Dedifferentiated amniotic fluid mesenchymal stem cell (primary cell): ENCODE data around the gene CNGA2.

Experiments used
- DNase-seq: peaks from one replicate; pipeline ENCODE4 v3.0.0-alpha.2; 2016; ENCODE audit errors: extremely low spot score

The CNGA2 gene

GRCh38 chrX:151712253-151712652, 22.3 kb upstream of the CNGA2 start:
- DNase-seq, result no peak

DNA sequence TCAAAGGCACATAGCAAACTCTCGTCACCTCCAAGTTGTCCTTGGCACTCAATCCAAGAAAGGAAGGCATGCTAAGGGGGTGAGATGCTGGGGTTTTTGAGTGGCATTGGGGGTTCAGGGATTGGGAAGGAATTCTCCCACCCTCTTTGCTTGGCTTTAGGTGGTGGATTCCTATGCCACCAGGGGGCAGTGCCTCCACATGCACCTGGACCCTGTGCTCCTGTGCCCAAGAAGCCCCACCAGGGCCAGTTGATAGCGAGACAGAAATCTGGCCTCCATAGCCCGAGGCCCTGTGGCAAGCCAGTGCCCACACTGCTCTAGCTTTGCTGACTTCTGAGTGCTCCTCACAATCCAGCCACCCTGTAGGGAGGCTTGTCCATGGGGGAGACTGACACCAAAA, 20.7 kb upstream of the CNGA2 start:
- no peak for DNase-seq

DNA sequence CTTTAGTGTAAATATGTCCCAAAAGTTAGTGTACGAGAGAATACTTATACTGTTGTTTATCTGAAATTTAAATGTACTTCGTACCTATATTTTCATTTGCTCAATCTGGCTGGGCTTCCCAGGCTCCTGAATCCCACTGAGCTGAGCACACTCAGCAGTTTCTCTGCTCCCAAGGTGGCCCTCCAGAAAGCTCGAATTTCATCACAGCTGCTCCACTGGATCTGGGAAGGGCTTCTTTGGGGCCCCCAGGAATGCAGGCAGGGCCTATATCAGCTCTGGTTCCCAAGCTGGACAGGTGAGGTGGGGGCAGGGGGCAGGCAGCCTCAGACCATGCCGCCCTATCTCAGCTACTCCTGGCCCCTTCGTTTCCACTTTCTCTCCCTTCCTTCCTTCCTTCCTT, 20.2 kb upstream of the CNGA2 start:
- DNase-seq, result no peak

- DNase-seq, result no peak
Observed at GRCh38 chrX:151715752-151716151, 18.8 kb upstream of the CNGA2 start, which contains the start of gene FATE1. Gene FATE1, plus strand, starts transcription at chrX:151716035. Its CDS starts 85 bp downstream, at chrX:151716120.

DNA sequence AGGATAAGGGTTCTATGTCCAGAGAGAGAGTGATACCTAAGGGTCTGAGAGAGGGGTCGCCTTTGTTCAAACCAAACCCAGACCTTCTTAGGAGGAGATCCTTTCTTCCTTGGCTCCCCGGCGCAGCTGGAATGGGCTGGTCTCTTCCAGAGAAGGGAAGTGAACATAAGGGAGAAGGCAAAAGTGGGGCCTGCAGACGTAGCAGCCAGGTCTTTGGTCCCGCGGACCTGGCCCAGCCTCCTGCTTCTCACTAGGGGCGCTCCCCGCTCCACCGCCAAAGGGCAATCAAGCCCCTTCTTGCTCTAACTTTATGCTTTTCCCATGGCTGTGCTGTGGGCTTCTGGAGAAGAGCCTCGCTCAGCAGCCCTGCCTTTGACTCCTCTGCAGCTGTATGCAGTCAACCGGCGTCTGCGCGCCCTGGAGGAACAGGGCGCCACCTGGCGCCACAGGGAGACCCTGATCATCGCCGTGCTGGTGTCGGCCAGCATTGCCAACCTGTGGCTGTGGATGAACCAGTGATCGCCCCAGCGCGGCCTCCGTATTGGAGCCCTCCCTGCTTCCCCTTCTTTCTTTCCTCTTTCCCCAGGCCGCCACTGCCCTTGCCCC, 12.2 kb upstream of the CNGA2 start:
- no peak for DNase-seq

GRCh38 chrX:151723156-151723760, 11.3 kb upstream of the CNGA2 start:
- no peak for DNase-seq

GRCh38 chrX:151724563-151725337, 9.8 kb upstream of the CNGA2 start:
- DNase-seq, result no peak

DNA sequence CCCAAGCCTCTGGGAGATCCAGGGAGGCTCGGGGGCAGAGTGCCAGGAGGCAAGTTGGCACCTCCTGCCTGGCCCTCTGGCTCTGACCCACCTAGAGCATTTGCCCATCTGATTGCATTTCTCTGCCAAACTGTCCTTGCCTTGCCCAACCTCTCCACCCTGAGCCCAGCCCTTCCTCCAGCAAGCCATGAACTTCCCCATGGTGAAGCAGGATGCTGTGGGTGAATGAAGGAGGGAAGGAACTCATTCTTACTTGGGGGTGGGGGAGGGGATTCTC, 9.3 kb upstream of the CNGA2 start:
- no peak for DNase-seq

DNA sequence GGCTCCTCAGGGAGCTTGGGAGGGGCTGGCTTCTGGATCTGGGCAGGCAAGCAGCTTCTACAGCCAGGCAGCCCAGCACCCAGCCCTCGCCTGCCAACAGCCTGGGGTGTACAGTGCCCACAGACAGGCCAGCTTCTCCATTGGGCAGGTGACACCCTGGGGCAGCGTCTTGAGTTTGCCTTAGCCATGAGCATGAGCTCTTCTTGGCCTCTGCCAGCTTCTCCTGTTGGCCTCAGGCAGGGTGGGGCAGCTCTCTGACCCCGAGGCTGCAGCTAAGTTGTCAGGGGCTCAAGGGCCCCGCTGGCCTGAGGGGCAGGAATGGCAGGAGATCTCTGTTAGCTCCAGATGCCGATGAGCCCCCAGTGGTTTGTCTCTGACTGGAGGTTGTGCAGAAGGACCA, 7.8 kb upstream of the CNGA2 start:
- DNase-seq, result no peak

DNA sequence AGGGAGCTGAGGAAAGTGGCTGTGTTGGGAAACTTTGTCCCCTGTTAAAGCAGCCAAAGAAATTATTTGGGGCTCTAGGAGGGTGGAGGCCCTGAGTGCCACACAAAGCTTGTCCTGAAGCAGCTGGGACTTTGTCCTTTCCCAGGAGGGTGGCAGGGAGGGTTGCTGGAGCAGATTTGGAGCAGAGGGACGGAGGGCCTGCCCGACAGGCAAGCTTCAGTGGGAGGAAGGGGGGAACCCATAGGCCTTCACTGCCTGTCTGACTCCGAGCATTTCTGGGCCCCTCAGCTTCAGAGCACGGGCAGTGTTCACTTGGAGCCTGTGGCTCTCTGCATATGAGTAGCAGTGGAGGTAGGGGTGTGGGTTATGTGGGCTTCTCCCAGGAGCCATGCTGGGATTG, 7.2 kb upstream of the CNGA2 start:
- DNase-seq, result no peak

DNA sequence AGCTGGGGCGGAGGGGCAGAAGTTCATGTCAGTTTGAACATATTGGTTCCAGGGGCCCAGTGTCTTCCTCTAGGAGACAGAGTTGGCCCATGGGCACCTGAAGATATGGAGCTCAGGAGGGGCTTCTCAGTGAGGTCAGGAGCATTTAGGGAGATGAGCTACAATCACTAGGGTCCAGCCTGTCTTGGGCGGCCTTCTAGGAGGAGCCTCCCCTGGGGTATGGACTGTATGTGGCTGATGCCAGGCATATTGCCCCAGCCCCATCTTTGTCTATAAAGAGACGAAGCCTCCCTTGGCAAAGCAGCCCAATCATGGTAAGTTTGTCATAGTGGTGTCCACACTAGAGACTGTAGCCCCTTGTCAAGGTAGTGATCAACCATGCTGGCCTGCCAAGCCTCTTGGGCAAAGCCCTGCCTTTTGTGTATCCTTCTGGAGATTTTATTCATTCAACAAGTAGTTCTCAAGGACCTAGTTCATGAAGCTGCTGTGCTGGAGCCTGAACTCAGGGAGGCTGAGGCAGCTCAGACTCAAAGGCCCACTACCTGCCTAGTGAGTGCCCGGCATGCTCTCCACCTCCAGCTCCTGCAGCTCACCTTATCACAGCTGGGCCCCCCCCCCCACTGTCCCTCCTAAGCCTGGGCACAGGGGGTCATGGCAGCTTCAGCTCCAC, 5.4 kb upstream of the CNGA2 start:
- no peak for DNase-seq

DNA sequence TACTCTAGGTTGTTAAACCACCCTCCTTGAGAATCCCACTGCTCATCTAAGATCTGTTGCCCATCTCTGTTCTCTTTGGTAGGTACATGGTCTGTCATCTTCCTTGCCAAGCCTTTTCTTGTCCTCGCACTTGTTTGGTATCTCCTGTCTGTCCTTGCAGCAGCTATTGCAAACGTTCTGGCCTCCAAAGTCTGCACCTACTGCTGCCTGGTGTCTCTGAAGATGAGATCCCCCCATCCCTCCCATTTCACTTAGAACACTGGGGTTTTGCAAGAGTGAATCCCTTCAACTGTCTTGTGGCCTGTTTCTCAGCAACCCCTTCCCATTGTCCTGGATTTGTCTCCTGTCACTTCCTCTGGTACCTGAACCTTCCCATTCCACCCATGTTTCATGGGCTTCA, 673 bp downstream of the CNGA2 start:
- DNase-seq, result no peak

GRCh38 chrX:151736685-151737084, 2.1 kb downstream of the CNGA2 start:
- no peak for DNase-seq

- DNase-seq, result no peak
Observed at GRCh38 chrX:151737494-151737893, 2.9 kb downstream of the CNGA2 start.

DNA sequence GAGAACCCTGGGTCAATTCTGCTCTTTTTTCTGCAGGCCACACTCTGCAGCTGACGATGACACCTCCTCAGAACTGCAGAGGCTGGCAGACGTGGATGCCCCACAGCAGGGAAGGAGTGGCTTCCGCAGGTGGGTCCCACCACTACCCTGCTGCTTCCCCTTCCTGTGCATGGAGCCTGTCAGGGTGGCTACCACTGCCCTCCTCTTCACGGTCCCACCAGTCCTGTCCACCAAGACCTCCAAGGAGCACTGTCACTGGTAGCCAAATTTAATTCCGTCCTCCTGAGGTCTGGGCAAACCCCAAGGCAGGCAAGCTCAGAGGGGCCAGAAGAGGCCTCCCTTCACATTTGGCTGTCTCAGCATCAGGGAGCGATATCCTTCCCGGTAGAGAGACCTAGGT, 4.2 kb downstream of the CNGA2 start:
- no peak for DNase-seq

GRCh38 chrX:151741606-151742005, 7.1 kb downstream of the CNGA2 start:
- no peak for DNase-seq

DNA sequence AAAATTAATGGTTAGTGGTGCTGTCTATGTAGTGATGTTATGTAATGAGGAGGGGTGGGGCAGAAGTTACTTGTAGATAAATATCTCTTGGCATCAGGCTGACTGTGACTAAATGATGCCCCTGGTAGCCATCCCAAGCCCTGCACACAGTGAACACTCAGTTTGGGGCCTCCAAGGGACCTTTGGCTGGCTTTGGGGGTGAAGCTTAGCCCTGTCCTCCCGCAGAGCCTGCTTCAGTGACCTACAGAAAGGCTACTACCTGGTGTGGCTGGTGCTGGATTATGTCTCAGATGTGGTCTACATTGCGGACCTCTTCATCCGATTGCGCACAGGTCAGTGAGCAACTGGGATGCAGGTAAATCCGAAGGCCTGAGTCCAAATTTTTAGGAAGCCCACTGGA, 7.8 kb downstream of the CNGA2 start:
- DNase-seq, result no peak

DNA sequence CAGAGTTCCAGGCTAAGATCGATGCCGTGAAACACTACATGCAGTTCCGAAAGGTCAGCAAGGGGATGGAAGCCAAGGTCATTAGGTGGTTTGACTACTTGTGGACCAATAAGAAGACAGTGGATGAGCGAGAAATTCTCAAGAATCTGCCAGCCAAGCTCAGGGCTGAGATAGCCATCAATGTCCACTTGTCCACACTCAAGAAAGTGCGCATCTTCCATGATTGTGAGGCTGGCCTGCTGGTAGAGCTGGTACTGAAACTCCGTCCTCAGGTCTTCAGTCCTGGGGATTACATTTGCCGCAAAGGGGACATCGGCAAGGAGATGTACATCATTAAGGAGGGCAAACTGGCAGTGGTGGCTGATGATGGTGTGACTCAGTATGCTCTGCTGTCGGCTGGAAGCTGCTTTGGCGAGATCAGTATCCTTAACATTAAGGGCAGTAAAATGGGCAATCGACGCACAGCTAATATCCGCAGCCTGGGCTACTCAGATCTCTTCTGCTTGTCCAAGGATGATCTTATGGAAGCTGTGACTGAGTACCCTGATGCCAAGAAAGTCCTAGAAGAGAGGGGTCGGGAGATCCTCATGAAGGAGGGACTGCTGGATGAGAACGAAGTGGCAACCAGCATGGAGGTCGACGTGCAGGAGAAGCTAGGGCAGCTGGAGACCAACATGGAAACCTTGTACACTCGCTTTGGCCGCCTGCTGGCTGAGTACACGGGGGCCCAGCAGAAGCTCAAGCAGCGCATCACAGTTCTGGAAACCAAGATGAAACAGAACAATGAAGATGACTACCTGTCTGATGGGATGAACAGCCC, 9.3 kb downstream of the CNGA2 start:
- no peak for DNase-seq

DNA sequence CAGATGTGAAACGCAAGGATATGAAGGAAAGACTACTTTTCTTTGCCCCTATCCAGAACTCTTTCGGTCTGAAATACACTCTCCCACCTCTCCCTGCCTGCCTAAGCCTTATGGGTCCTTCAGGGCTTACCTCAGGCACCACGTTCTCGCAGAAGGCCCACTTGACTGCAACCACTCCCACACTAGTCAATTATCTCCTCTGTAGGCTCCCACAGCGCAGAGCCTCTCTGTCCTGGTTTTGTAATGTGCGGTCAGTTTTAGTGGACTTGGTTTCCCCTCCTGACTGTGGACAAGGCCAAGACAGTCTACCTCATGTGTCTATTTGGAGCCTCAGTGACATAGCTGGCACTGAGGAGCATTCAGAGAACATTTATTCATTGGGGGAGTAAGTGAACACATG, 11.1 kb downstream of the CNGA2 start:
- no peak for DNase-seq

- no peak for DNase-seq
Observed at GRCh38 chrX:151746502-151746901, 12.0 kb downstream of the CNGA2 start.

- no peak for DNase-seq
Observed at GRCh38 chrX:151750511-151750910, 16.0 kb downstream of the CNGA2 start.

DNA sequence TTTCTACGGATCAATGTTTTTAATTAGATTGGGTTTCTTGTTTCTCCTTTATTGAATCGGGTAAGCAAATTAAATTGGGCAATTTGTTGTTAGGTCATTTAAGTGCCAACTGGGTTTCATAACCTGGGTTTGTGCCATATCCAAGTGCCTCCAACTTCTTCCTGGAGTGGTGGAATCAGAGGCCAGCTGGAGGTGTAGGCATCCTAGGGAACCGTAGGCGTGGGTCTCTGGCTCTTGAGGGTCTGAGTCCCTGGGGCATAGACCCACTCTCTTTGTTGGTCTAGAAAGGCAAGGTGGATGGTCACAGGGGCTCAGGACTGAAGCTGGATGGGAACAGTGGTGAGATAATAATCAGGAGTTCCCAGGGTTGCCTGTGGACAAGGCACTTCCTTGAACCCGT, 18.3 kb downstream of the CNGA2 start:
- DNase-seq, result no peak
